OCI-LY1 (cell line): Measurements from ENCODE around the gene PRPF39.

Source experiments
- H2AFZ ChIP-seq: fragments of 200-600 bp; sonication (generic), shearing (Covaris generic); 2 replicates; pipeline ENCODE4 v1.6.0; 2014; ENCODE audit warnings: antibody characterized with exemption, mild to moderate bottlenecking, low read length
- H3F3A ChIP-seq: fragments of 200-600 bp; sonication (generic), shearing (Covaris generic); 2 replicates; pipeline ENCODE4 v1.6.0; 2014; ENCODE audit warnings: mild to moderate bottlenecking, antibody characterized with exemption, low read length, moderate library complexity; ENCODE audit not compliant: insufficient read depth
- H3K27ac ChIP-seq: fragments of 200-600 bp; sonication (generic); 2 replicates; pipeline ENCODE4 v1.5.1; 2014; ENCODE audit warnings: low read length, mixed run types, mild to moderate bottlenecking, low read depth; ENCODE audit not compliant: poor library complexity, severe bottlenecking
- H3K27me3 ChIP-seq: fragments of 200-600 bp; sonication (generic); 2 replicates; pipeline ENCODE4 v1.6.0; 2014; ENCODE audit warnings: antibody characterized with exemption, mild to moderate bottlenecking, low read length, moderate library complexity; ENCODE audit not compliant: insufficient read depth
- H3K36me3 ChIP-seq: fragments of 200-600 bp; sonication (generic); 2 replicates; pipeline ENCODE4 v1.6.1; 2014; ENCODE audit warnings: mild to moderate bottlenecking, antibody characterized with exemption, low read length, moderate library complexity, mixed read lengths; ENCODE audit not compliant: insufficient read depth
- H3K4me1 ChIP-seq: fragments of 200-600 bp; sonication (generic); 2 replicates; pipeline ENCODE4 v1.5.1; 2014; ENCODE audit warnings: mild to moderate bottlenecking, low read length, moderate library complexity; ENCODE audit not compliant: insufficient read depth, severe bottlenecking
- H3K4me2 ChIP-seq: fragments of 200-600 bp; sonication (generic), shearing (Covaris generic); 2 replicates; pipeline ENCODE4 v1.6.1; 2014; ENCODE audit warnings: low read length
- H3K4me3 ChIP-seq: fragments of 200-600 bp; sonication (generic); 2 replicates; pipeline ENCODE4 v1.5.1; 2014; ENCODE audit warnings: low read length, low read depth, mild to moderate bottlenecking, mixed read lengths; ENCODE audit not compliant: poor library complexity, severe bottlenecking
- H3K79me2 ChIP-seq: fragments of 200-600 bp; shearing (Covaris generic); 2 replicates; pipeline ENCODE4 v1.6.1; 2016; ENCODE audit warnings: mixed run types, low read length, mixed read lengths; ENCODE audit not compliant: insufficient read depth
- H3K9ac ChIP-seq: fragments of 200-600 bp; sonication (generic), shearing (Covaris generic); 2 replicates; pipeline ENCODE4 v1.6.1; 2014; ENCODE audit warnings: mild to moderate bottlenecking, low read length, mixed read lengths
- H3K9me2 ChIP-seq: fragments of 200-600 bp; sonication (generic), shearing (Covaris generic); 2 replicates; pipeline ENCODE4 v1.6.1; 2014; ENCODE audit warnings: low read depth, mild to moderate bottlenecking, low read length, mixed read lengths
- H3K9me3 ChIP-seq: fragments of 200-600 bp; shearing (Covaris generic); 2 replicates; pipeline ENCODE4 v1.6.1; 2014; ENCODE audit warnings: low read length, mixed read lengths
- H4K20me1 ChIP-seq: fragments of 200-600 bp; sonication (generic), shearing (Covaris generic); 2 replicates; pipeline ENCODE4 v1.6.0; 2016; ENCODE audit warnings: mild to moderate bottlenecking, low read length; ENCODE audit not compliant: insufficient read depth
- CTCF ChIP-seq: fragments of 200-600 bp; sonication (generic), shearing (Covaris generic); IDR thresholded peaks from 2 replicates; pipeline ENCODE4 v1.5.1; 2017; ENCODE audit warnings: mild to moderate bottlenecking, antibody characterized with exemption, low read length, moderate library complexity, mixed read lengths
- EZH2 ChIP-seq: fragments of 200-600 bp; sonication (generic), shearing (Covaris generic); IDR thresholded peaks from 2 replicates; pipeline ENCODE4 v1.8.0; 2017; ENCODE audit warnings: borderline replicate concordance, mixed run types, mild to moderate bottlenecking, antibody characterized with exemption, low read length, moderate library complexity, mixed read lengths

The PRPF39 gene

GRCh38 chr14:45156067-45156466 is 72.2 kb downstream of the PRPF39 start:
- Histone ChIP-seq H3F3A (no peaks in the 10 kb centered on the region), H3K4me1 (no peaks in the 10 kb centered on the region), H3K9me3 (no peaks in the 10 kb centered on the region), H3K79me2 (no peaks in the 10 kb centered on the region), H3K27ac (no peak overlapping the region), H3K27me3 (no peaks in the 10 kb centered on the region), H3K4me2 (no peak overlapping the region), H3K9me2 (no peaks in the 10 kb centered on the region), H4K20me1 (no peaks in the 10 kb centered on the region), H3K9ac (no peak overlapping the region), H3K4me3 (no peak overlapping the region), H3K36me3 (peaks cover 14% of the 10 kb centered on the region), H2AFZ (no peak overlapping the region)
- no peak for TF ChIP-seq CTCF
- TF ChIP-seq EZH2 = no peak
